A549 (cell line): ENCODE results near the gene PPP1R37. TPM values are rescaled to one million over a fixed set of nuclear protein-coding genes. Genes with fewer than 3 reads are reported as not detected.

Experiments used
- ATAC-seq, 2 experiments: fragments of 200-7000 bp in 1 of 2; fragments of >200 bp in 1 of 2; cut with Nextera tagmentation in 1 of 2; cut with Tn5 transposase in 1 of 2; 3 replicates each; pipeline versions ENCODE4 v1.8.0 to v1.9.1; 2018 to 2020; ENCODE audit warnings: mild to moderate bottlenecking in 1 of 2, moderate library complexity in 1 of 2
- CTCF ChIA-PET: fragments of 300-600 bp; sonication (Branson Sonifier 250); formaldehyde crosslinking; extraction: SDS; loops from one replicate; lab custom pipeline; 2021; ENCODE audit warnings: antibody characterized with exemption, inconsistent platforms; lab: Yijun Ruan, JAX
- POLR2A ChIA-PET: fragments of 350-600 bp; formaldehyde crosslinking; extraction: SDS; loops from one replicate; lab custom pipeline; 2021; ENCODE audit warnings: antibody characterized with exemption, inconsistent platforms; lab: Yijun Ruan, JAX
- DNase-seq, 2 experiments: peaks; one replicate each; pipeline versions ENCODE4 v3.0.0 to v3.0.0-alpha.2; 2011 to 2016; ENCODE audit warnings: low read depth in 1 of 2, low spot score in 1 of 2
- FAIRE-seq: peaks from 2 replicates; lab custom pipeline; 2011; peaks lifted over from hg19 to GRCh38; lab: Jason Lieb, UNC
- H3K27ac ChIP-seq, 2 experiments: fragments of >200 bp; sonication (Bioruptor Twin); formaldehyde crosslinking; 3 replicates each; pipeline ENCODE4 v1.5.1; 2016 to 2017
- H3K4me1 ChIP-seq: fragments of >200 bp; sonication (Bioruptor Twin); formaldehyde crosslinking; 3 replicates; pipeline ENCODE4 v1.6.1; 2016
- H3K4me2 ChIP-seq: fragments of >200 bp; sonication (Bioruptor Twin); formaldehyde crosslinking; 3 replicates; pipeline ENCODE4 v1.6.1; 2016
- H3K4me3 ChIP-seq: fragments of >200 bp; sonication (Bioruptor Twin); formaldehyde crosslinking; 3 replicates; pipeline ENCODE4 v1.5.1; 2016
- H3K9me3 ChIP-seq: fragments of >200 bp; sonication (Bioruptor Twin); formaldehyde crosslinking; 3 replicates; pipeline ENCODE4 v1.6.1; 2016
- CEBPB ChIP-seq, 2 experiments: fragments of >200 bp in 1 of 2; sonication (Bioruptor Twin) in 1 of 2; formaldehyde crosslinking in 1 of 2; IDR thresholded peaks; 2 replicates each; pipeline ENCODE4 v1.6.1; 2012 to 2016
- ESRRA ChIP-seq: fragments of 150-350 bp; IDR thresholded peaks from 2 replicates; pipeline ENCODE4 v1.6.1; 2014; ENCODE audit warnings: mild to moderate bottlenecking, low read length, borderline replicate concordance
- HEYL ChIP-seq: fragments of 250-450 bp; sonication (Bioruptor Pico); IDR thresholded peaks from 2 replicates; pipeline ENCODE4 v1.8.0; 2021; ENCODE audit warnings: mild to moderate bottlenecking, moderate library complexity
- HOXB5 ChIP-seq: fragments of 250-450 bp; sonication (Bioruptor Pico); IDR thresholded peaks from 2 replicates; pipeline ENCODE4 v1.5.0; 2020; ENCODE audit warnings: mild to moderate bottlenecking, moderate library complexity
- JUN ChIP-seq, 2 experiments: fragments of >200 bp; sonication (Bioruptor Twin); formaldehyde crosslinking; IDR thresholded peaks; 2 replicates in 1 of 2; 3 replicates in 1 of 2; pipeline ENCODE4 v1.6.1; 2016 to 2017
- MAZ ChIP-seq: fragments of 150-350 bp; IDR thresholded peaks from 2 replicates; pipeline ENCODE4 v1.6.1; 2014; ENCODE audit warnings: antibody characterized with exemption, low read depth, low read length, borderline replicate concordance
- NFE2L2 ChIP-seq: fragments of 150-350 bp; conservative IDR thresholded peaks from 2 replicates; pipeline ENCODE4 v1.6.1; 2014; ENCODE audit warnings: low read length
- PBX3 ChIP-seq: IDR thresholded peaks from 2 replicates; pipeline ENCODE4 v1.6.1; 2012
- PHF8 ChIP-seq: fragments of 200-600 bp; sonication (generic); IDR thresholded peaks from 2 replicates; pipeline ENCODE4 v1.6.1; 2016; ENCODE audit warnings: low read depth, mild to moderate bottlenecking, antibody characterized with exemption, moderate library complexity, borderline replicate concordance
- RFX5 ChIP-seq: fragments of 450-650 bp; IDR thresholded peaks from 2 replicates; pipeline ENCODE4 v1.7.1; 2014; ENCODE audit warnings: antibody characterized with exemption, mild to moderate bottlenecking, moderate library complexity
- USF2 ChIP-seq: fragments of 450-650 bp; IDR thresholded peaks from 2 replicates; pipeline ENCODE4 v1.6.1; 2014; ENCODE audit warnings: antibody characterized with exemption
- ZSCAN20 ChIP-seq: fragments of 250-450 bp; sonication (Bioruptor Pico); IDR thresholded peaks from 2 replicates; pipeline ENCODE4 v1.8.0; 2022; ENCODE audit warnings: mild to moderate bottlenecking, moderate library complexity
- WGBS: methylation state at CpG from one replicate; pipeline ENCODE4 v1.1.6; 2017; ENCODE audit errors: missing lambda C conversion rate; 5-methylcytosine and 5-hydroxymethylcytosine counted together
- polyA plus RNA-seq, 4 experiments: library from polyadenylated mRNA; depleted of rRNA in 3 of 4; stranded (reverse); fragments of >200 nt; fragmentation: RNase III in 1 of 4; extraction: RNeasy Plus Mini Kit Qiagen cat#74134 plus additional on column Dnase treatment in 1 of 4; gene quantifications; 2 replicates in 3 of 4; 3 replicates in 1 of 4; pipeline ENCODE4 v1.2.3, GENCODE V29; 2011 to 2017
- TF ChIP-seq, protein P1 (sequence below): fragments of 250-450 bp; sonication (Bioruptor Pico); IDR thresholded peaks from 2 replicates; pipeline ENCODE4 v1.5.0; 2021; ENCODE audit warnings: mild to moderate bottlenecking, moderate library complexity, borderline replicate concordance
- TF ChIP-seq, protein P2 (sequence below): fragments of >200 bp; sonication (Bioruptor Twin); formaldehyde crosslinking; IDR thresholded peaks from 2 replicates; pipeline ENCODE4 v1.6.1; 2016
- TF ChIP-seq, protein P3 (sequence below): fragments of 150-350 bp; IDR thresholded peaks from 2 replicates; pipeline ENCODE4 v1.6.1; 2014; ENCODE audit warnings: low read depth, mild to moderate bottlenecking, low read length
- TF ChIP-seq, protein P4 (sequence below): fragments of 250-450 bp; sonication (Bioruptor Pico); IDR thresholded peaks from 2 replicates; pipeline ENCODE4 v1.5.0; 2020; ENCODE audit warnings: low read depth, mild to moderate bottlenecking, moderate library complexity

The PPP1R37 gene
- polyA plus RNA-seq, 2 of the 4 experiments (the other 2 are of a cell fraction) = 9.1 to 21.8 TPM

GRCh38 chr19:45172611-45173208 is 79.7 kb downstream of the PPP1R37 start:
- H3K27ac ChIP-seq = no peak overlapping the region; a peak in 1 of 6 replicates
- ATAC-seq (no peak), DNase-seq (no peak), FAIRE-seq (no peak)
- POLR2A ChIA-PET = no interaction called here
- 88% methylated on average over 16 of the region's 18 CpGs for WGBS
- no peak overlapping the region for H3K4me2 ChIP-seq
- H3K4me3 ChIP-seq = no peak overlapping the region
- CTCF ChIA-PET = interaction anchor here (0.6 to 1.8 kb wide), 3 partner anchors 11 to 47 kb away, joined by 3 to 5 read pairs (median 3); no protein-coding TSS in a partner anchor
- TF ChIP-seq PBX3 (no peak), JUN (IDR thresholded peaks at IDR 0.05) (no peak), ESRRA (no peak), CEBPB (IDR thresholded peaks at IDR 0.05) (no peak), HEYL (CRISPR knock-in tag) (no peak)
- H3K9me3 ChIP-seq = no peaks in the 10 kb centered on the region
- H3K4me1 ChIP-seq = peaks cover 5% of the 10 kb centered on the region; the same call in 1 of the 3 replicates

- H3K27ac ChIP-seq = no peak overlapping the region; a peak in 1 of 6 replicates
- no peak overlapping the region for H3K4me2 ChIP-seq
- no peak for ATAC-seq
- WGBS = 87% methylated on average over 12 of the region's 12 CpGs
- no peak for TF ChIP-seq PHF8
- TF ChIP-seq, protein P1, sequence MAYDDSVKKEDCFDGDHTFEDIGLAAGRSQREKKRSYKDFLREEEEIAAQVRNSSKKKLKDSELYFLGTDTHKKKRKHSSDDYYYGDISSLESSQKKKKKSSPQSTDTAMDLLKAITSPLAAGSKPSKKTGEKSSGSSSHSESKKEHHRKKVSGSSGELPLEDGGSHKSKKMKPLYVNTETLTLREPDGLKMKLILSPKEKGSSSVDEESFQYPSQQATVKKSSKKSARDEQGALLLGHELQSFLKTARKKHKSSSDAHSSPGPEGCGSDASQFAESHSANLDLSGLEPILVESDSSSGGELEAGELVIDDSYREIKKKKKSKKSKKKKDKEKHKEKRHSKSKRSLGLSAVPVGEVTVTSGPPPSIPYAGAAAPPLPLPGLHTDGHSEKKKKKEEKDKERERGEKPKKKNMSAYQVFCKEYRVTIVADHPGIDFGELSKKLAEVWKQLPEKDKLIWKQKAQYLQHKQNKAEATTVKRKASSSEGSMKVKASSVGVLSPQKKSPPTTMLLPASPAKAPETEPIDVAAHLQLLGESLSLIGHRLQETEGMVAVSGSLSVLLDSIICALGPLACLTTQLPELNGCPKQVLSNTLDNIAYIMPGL (CRISPR knock-in tag) = no peak
- no peak for TF ChIP-seq USF2
- TF ChIP-seq, protein P2, sequence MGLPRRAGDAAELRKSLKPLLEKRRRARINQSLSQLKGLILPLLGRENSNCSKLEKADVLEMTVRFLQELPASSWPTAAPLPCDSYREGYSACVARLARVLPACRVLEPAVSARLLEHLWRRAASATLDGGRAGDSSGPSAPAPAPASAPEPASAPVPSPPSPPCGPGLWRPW = no peak
- TF ChIP-seq HOXB5 (CRISPR knock-in tag) = no peak
- TF ChIP-seq ZSCAN20 (CRISPR knock-in tag) = no peak
- no peak for TF ChIP-seq ESRRA
- no peak for TF ChIP-seq PBX3
- no peak for TF ChIP-seq MAZ
- TF ChIP-seq, protein P3, sequence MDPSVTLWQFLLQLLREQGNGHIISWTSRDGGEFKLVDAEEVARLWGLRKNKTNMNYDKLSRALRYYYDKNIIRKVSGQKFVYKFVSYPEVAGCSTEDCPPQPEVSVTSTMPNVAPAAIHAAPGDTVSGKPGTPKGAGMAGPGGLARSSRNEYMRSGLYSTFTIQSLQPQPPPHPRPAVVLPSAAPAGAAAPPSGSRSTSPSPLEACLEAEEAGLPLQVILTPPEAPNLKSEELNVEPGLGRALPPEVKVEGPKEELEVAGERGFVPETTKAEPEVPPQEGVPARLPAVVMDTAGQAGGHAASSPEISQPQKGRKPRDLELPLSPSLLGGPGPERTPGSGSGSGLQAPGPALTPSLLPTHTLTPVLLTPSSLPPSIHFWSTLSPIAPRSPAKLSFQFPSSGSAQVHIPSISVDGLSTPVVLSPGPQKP = no peak
- TF ChIP-seq, protein P4, sequence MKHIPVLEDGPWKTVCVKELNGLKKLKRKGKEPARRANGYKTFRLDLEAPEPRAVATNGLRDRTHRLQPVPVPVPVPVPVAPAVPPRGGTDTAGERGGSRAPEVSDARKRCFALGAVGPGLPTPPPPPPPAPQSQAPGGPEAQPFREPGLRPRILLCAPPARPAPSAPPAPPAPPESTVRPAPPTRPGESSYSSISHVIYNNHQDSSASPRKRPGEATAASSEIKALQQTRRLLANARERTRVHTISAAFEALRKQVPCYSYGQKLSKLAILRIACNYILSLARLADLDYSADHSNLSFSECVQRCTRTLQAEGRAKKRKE (CRISPR knock-in tag) = no peak
- TF ChIP-seq RFX5 = no peak
- TF ChIP-seq NFE2L2 = no peak
- DNase-seq = no peak
- H3K4me3 ChIP-seq = no peak overlapping the region
- FAIRE-seq = no peak
- no peaks in the 10 kb centered on the region for H3K9me3 ChIP-seq
- ChIA-PET POLR2A (no interaction called here), CTCF (interaction anchor here (2.7 kb wide), 1 partner anchor 12 kb away, joined by 9 read pairs; the partner anchor contains the start of gene NKPD1)
- peaks cover 5% of the 10 kb centered on the region; the same call in 1 of the 3 replicates for H3K4me1 ChIP-seq
Measured at GRCh38 chr19:45173816-45174215, 80.8 kb downstream of the PPP1R37 start.
